ENCODE data around the gene TMEM150B. TPM values are rescaled to one million over a fixed set of nuclear protein-coding genes. Genes with fewer than 3 reads are reported as not detected.
A peak's percentile ranks its signal among the peaks of the same experiment; 100 is the strongest.

The TMEM150B gene
- total and polyA plus RNA-seq, 12 donors = 0.38 to 6.5 (median 0.61) TPM; not detected in 4

DNA sequence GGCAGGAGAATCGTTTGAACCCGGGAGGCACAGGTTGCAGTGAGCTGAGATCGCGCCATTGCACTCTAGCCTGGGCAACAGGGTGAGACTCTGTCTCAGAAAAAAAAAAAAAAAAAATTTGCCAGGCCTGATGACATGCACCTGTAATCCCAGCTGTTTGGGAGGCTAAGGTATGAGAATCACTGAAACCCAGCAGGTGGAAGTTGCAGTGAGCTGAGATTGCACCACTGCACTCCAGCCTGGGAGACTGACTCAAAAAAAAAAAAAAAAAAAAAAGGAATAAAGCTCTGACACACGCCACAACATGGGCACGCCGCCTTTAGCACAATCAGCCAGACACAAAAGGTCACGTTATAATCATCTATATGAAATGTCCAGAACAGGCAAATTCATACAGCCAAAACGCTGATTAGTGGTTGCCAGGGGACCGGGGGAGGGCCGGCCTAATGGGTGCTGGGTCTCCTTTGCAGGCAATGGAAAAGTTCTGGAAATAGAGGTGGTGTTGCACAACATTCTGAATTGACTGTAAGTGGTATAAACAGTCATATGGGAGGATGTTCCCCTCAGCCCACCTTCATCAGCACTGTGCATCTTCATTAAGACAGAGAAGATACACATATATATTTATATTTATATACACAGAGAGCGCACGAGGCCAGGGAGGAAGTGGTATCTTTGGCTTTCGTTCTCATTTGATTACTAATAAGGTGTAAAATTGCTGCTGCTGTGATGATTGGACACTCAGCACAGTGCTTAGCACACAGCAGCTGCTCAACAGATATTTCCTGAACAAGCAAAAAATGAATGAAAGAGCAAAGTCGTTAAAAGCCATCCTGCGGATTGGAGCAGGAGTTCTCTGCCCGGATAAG lies 49.1 kb downstream of the TMEM150B start:
- H3K9me3 ChIP-seq = no peaks in the 10 kb centered on the region
- WGBS, 2 donors = 82 to 84% methylated on average over 17 of the region's 17 CpGs
- ATAC-seq = no peak
- intact Hi-C loops (cut with DNase I) = no loop called here
- H3K4me3 ChIP-seq = no peak overlapping the region
- H3K27me3 ChIP-seq = no peaks in the 10 kb centered on the region
- peaks cover 0 to 72% (median 10%) of the 10 kb centered on the region in 9 donors for H3K36me3 ChIP-seq
- peak overlapping the region in 1 of 10 donors; percentile 8 for H3K27ac ChIP-seq
- TF ChIP-seq, protein P1, sequence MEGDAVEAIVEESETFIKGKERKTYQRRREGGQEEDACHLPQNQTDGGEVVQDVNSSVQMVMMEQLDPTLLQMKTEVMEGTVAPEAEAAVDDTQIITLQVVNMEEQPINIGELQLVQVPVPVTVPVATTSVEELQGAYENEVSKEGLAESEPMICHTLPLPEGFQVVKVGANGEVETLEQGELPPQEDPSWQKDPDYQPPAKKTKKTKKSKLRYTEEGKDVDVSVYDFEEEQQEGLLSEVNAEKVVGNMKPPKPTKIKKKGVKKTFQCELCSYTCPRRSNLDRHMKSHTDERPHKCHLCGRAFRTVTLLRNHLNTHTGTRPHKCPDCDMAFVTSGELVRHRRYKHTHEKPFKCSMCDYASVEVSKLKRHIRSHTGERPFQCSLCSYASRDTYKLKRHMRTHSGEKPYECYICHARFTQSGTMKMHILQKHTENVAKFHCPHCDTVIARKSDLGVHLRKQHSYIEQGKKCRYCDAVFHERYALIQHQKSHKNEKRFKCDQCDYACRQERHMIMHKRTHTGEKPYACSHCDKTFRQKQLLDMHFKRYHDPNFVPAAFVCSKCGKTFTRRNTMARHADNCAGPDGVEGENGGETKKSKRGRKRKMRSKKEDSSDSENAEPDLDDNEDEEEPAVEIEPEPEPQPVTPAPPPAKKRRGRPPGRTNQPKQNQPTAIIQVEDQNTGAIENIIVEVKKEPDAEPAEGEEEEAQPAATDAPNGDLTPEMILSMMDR (IDR thresholded peaks at IDR 0.05) = no peak
- no peak for DNase-seq
- peaks cover 6 to 31% (median 11%) of the 10 kb centered on the region in 9 donors for H3K4me1 ChIP-seq

DNA sequence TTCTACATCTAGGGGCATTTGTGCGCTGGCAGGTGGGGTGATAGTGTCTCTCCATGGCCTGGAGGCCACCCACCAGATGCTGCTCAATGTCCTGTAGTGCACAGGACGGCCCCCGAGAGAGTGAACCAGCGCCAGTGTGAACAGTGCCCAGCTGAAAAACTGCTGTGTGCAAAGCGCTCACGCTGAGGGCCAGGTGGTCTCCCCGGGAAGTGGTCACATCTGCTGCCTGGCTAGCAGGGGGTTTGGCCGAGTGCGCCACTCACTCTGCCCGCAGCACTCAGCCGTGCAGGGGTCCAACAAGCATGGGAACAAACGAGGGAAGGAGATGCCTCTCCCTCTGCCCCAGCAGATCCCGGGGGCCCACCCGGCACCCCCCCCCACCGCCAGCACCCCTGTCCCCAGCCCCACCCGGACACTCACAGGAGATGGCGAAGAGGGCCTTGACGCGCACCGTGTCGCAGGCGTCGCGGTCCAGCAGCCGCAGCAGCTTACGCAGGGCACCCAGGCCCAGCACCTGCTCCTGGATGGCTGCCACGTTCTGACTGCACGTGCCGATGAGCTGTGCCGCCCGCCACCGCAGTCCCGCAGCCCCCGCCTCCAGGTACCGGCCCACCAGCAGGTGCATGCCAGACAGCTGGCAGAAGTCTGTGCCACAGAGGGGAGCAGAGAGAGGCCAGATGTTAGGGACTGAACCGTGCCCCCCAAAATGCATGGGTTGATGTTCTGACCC lies 51.0 kb downstream of the TMEM150B start:
- Histone ChIP-seq H3K36me3 (peaks cover 0 to 89% (median 10%) of the 10 kb centered on the region in 9 donors), H3K27me3 (no peaks in the 10 kb centered on the region), H3K4me1 (peaks cover 2 to 20% (median 3%) of the 10 kb centered on the region in 9 donors), H3K27ac (no peak overlapping the region), H3K9me3 (no peaks in the 10 kb centered on the region), H3K4me3 (no peak overlapping the region)
- intact Hi-C loops (cut with DNase I) = no loop called here
- TF ChIP-seq, protein P1 (IDR thresholded peaks at IDR 0.05) = no peak
- DNase-seq = no peak
- no peak for ATAC-seq
- WGBS, 2 donors = 95 to 96% methylated on average over 35 to 36 of the region's 36 CpGs

DNA sequence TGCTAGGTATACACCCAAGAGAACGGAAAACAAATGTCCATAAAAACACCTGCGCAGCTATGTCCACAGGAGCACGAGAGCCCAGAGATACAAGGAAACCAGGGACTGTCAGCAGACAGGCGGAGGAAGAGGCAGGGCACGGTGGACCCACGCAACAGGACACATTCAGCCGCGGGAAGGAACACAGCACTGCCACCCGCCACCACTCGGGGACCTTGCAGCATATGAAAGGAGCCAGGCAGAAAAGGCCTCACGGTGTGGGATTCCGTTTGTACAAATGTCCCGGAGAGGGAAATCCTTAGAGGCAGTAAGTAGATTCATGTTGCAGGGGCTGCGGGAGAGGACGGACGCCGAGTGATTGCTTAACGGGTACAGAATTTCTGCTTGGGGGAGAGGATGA lies 53.0 kb downstream of the TMEM150B start:
- Histone ChIP-seq H3K9me3 (no peaks in the 10 kb centered on the region), H3K27ac (no peak overlapping the region), H3K27me3 (no peaks in the 10 kb centered on the region), H3K36me3 (peaks cover 0 to 89% (median 5%) of the 10 kb centered on the region in 9 donors), H3K4me3 (no peak overlapping the region), H3K4me1 (peaks cover 0 to 12% (median 0%) of the 10 kb centered on the region in 9 donors)
- DNase-seq = no peak
- WGBS, 2 donors = 93 to 94% methylated on average over 18 of the region's 18 CpGs
- intact Hi-C loops (cut with DNase I) = no loop called here
- no peak for ATAC-seq
- TF ChIP-seq, protein P1 (IDR thresholded peaks at IDR 0.05) = no peak

DNA sequence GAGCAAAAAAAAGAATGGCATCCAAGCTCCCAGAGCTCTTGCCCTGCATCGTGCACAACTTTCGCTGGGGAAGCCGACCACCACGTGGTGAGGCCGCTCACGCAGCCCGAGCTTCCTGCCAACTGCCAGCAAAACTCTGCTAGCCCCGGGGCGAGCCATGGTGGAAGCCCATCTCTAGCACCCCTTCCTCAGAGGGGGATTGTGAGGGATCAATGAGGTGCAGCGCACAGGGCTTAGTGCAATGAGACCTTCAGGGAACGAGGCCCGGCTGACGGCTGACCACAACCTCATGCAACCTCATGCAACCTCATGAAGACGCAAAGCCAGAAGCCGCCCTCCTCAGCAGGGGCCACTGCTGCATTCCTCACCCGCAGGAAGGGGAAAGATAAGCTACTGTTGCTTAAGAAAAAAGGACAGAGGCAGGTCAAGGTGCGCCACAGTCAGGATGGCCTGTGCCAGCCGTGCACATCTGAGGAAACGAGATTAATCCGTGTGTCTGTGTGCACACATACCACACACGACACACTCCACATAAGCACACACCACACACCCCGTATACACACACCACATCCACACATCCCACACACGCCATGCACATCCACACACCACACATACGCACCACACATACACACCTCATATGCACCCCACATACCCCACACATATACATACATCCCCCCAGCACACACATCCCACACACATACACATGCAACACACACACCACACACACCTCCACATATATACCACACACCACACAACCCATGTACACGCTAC lies 54.8 kb downstream of the TMEM150B start:
- H3K36me3 ChIP-seq = peaks cover 0 to 73% (median 5%) of the 10 kb centered on the region in 9 donors
- intact Hi-C loops (cut with DNase I) = no loop called here
- WGBS, 2 donors = 85 to 90% methylated on average over 25 of the region's 25 CpGs
- TF ChIP-seq, protein P1 (IDR thresholded peaks at IDR 0.05) = no peak
- no peaks in the 10 kb centered on the region for H3K9me3 ChIP-seq
- DNase-seq = no peak
- no peaks in the 10 kb centered on the region for H3K27me3 ChIP-seq
- no peak for ATAC-seq
- no peaks in the 10 kb centered on the region for H3K4me1 ChIP-seq
- no peak overlapping the region for H3K4me3 ChIP-seq
- no peak overlapping the region for H3K27ac ChIP-seq

Data from heart right ventricle (tissue), 16 donors.